Activated CD8-positive, alpha-beta memory T cell treated with anti-CD3 and anti-CD28 coated beads for 4 hours (primary cell): ENCODE measurements around the gene MAN1C1.

Experiments
- DNase-seq, 2 donors: peaks; one replicate each; pipeline ENCODE4 v3.0.0-alpha.2; 2020; ENCODE audit warnings: low read depth in 2 of 2

The MAN1C1 gene

GRCh38 chr1:25803368-25803767 lies 186.8 kb downstream of the MAN1C1 start:
- no peak for DNase-seq

- no peak for DNase-seq
These were observed 187.8 kb downstream of the MAN1C1 start for GRCh38 chr1:25804244-25804963.

GRCh38 chr1:25804964-25805862 lies 188.6 kb downstream of the MAN1C1 start:
- DNase-seq, result no peak

- DNase-seq, result no peak
These were observed 189.3 kb downstream of the MAN1C1 start for GRCh38 chr1:25805863-25806225.

- DNase-seq, result no peak
These were observed 189.8 kb downstream of the MAN1C1 start for GRCh38 chr1:25806418-25806817.

GRCh38 chr1:25807480-25808390 lies 191.1 kb downstream of the MAN1C1 start:
- DNase-seq, result no peak

GRCh38 chr1:25808481-25809244 lies 192.1 kb downstream of the MAN1C1 start:
- DNase-seq, result no peak

GRCh38 chr1:25809283-25809926 lies 192.8 kb downstream of the MAN1C1 start:
- DNase-seq, result no peak

- DNase-seq, result no peak
These were observed 193.3 kb downstream of the MAN1C1 start for GRCh38 chr1:25809929-25810328.

GRCh38 chr1:25810341-25811299 lies 194.0 kb downstream of the MAN1C1 start:
- DNase-seq, result peak; percentile 59 to 64

GRCh38 chr1:25811384-25812082 lies 194.9 kb downstream of the MAN1C1 start:
- no peak for DNase-seq

GRCh38 chr1:25813071-25813733 lies 196.6 kb downstream of the MAN1C1 start:
- DNase-seq, result no peak

GRCh38 chr1:25813734-25814471 lies 197.3 kb downstream of the MAN1C1 start:
- DNase-seq, result no peak

GRCh38 chr1:25814549-25815087 lies 198.0 kb downstream of the MAN1C1 start:
- no peak for DNase-seq

- DNase-seq, result no peak
These were observed 198.9 kb downstream of the MAN1C1 start for GRCh38 chr1:25815208-25816111.

- no peak for DNase-seq
These were observed 199.6 kb downstream of the MAN1C1 start for GRCh38 chr1:25816112-25816718.
